Adrenal gland (tissue), 12 donors: ENCODE data around the gene TAGLN. TPM values are rescaled to one million over a fixed set of nuclear protein-coding genes. Genes with fewer than 3 reads are reported as not detected.
"Not testable (repeated sequence)": the region's sequence is repeated elsewhere in the genome, so short reads cannot be mapped to it uniquely, and the experiment has no call there.

Experiments
- DNase-seq, 7 donors: peaks; one replicate each; pipeline ENCODE4 v3.0.0-alpha.2; 2019 to 2020
- H3K27ac ChIP-seq, 5 donors: fragments of 200-600 bp; sonication (generic) in 4 of 5; 1 replicate in 3 of 5; 2 replicates in 2 of 5; pipeline versions ENCODE4 v1.5.1 to v1.8.0; 2016 to 2020; ENCODE audit warnings: mild to moderate bottlenecking in 1 of 5
- H3K27me3 ChIP-seq: fragments of 200-600 bp; 2 replicates; pipeline ENCODE4 v1.8.0; 2021
- H3K36me3 ChIP-seq, 2 donors: fragments of 200-600 bp; replicated peaks in 1 of 2; 1 replicate in 1 of 2; 2 replicates in 1 of 2; pipeline versions ENCODE4 v1.5.1 to v1.8.0; 2018 to 2022
- H3K4me1 ChIP-seq, 2 donors: fragments of 200-600 bp; replicated peaks in 1 of 2; 1 replicate in 1 of 2; 2 replicates in 1 of 2; pipeline versions ENCODE4 v1.5.1 to v1.8.0; 2018 to 2021
- H3K4me3 ChIP-seq, 4 donors: fragments of 200-600 bp; sonication (generic) in 3 of 4; one replicate each; pipeline ENCODE4 v1.5.1; 2016 to 2018
- H3K9me3 ChIP-seq, 3 donors: fragments of 200-600 bp; sonication (generic) in 1 of 3; replicated peaks in 1 of 3; 1 replicate in 2 of 3; 2 replicates in 1 of 3; pipeline versions ENCODE4 v1.5.1 to v1.8.0; 2016 to 2021
- POLR2A ChIP-seq, 2 donors: fragments of 450-650 bp; IDR thresholded peaks; one replicate each; pipeline ENCODE4 v1.6.1; 2017; ENCODE audit warnings: antibody characterized with exemption in 2 of 2, mild to moderate bottlenecking in 2 of 2, moderate library complexity in 1 of 2
- WGBS, 4 donors: extraction: QIAGEN DNeasy Blood & Tissue Kit in 2 of 4; methylation state at CpG; one replicate each; pipeline versions ENCODE4 v1.1.5 to v1.1.7; 2013 to 2017; 5-methylcytosine and 5-hydroxymethylcytosine counted together
- intact Hi-C, 2 donors: fragments of 100-400 bp; cut with DNase I; formaldehyde crosslinking; loops; one replicate each; pipeline versions ENCODE4 v1.14.1 to v1.15.0; 2022 to 2023
- polyA plus RNA-seq, 3 donors: library from polyadenylated mRNA; stranded (reverse); fragments of 200-250 nt in 2 of 3; fragments of 350-450 nt in 1 of 3; fragmentation: Illumina TruSeq in 1 of 3; extraction: RNeasy Lipid Tissue Mini Kit (QIAGEN cat#74804) in 1 of 3; gene quantifications; one replicate each; pipeline ENCODE4 v1.2.3, GENCODE V29; 2013 to 2014
- total RNA-seq, 9 donors: library from RNA; depleted of rRNA in 4 of 9; stranded (reverse); fragments of >200 nt in 4 of 9; fragments of 120-200 nt in 1 of 9; fragmentation: NEBNext Ultra II Directional in 1 of 9; extraction: Animal tissue kit (Norgen Biotek cat#: 25700) in 1 of 9; gene quantifications; one replicate each; pipeline versions ENCODE4 v1.1.0 to v1.2.4, GENCODE V29; 2013 to 2023
- TF ChIP-seq, protein P1 (sequence below), 6 experiments: fragments of 450-650 bp in 4 of 6; fragments of 200-600 bp in 2 of 6; sonication (generic) in 1 of 6; IDR thresholded peaks; 1 replicate in 5 of 6; 2 replicates in 1 of 6; pipeline versions ENCODE4 v1.5.1 to v1.8.0; 2016 to 2021; ENCODE audit warnings: antibody characterized with exemption in 6 of 6, mild to moderate bottlenecking in 2 of 6, moderate library complexity in 1 of 6
- donor health status: healthy with polysubstance abuse.
- donor health status: Bipolar disorder and iron deficiency.
- donor health status: DM: yes; HTN: yes; CAD: no.
- donor health status: DM: no; HTN: no; CAD: no.
- donor health status: DM: no; HTN: no; CAD: no.
- donor health status: DM: yes; HTN: yes; CAD: no.

Gene TAGLN
- total and polyA plus RNA-seq, 12 donors = 37.1 to 1,290 (median 739) TPM

DNA sequence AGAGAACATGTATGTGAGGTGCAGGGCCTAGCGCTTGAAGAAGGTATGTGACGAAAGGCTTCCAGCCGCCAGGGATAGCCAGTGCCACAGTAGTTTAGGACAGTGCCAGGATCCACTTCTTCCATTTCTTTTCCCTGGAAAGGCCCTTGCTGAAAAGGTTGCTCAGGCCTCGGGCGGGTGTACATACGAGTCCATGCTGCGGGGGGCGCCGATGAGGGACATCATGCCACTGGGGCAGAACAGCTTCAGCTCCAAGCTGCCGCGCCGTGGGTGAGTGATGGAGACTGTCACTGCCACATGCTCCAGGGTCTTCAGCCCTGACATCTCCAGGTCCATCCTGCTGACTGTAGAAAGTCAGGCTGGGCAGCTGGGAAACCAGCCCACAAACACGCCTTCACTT is 9.5 kb downstream of the TAGLN start:
- not testable (repeated sequence) for H3K27ac ChIP-seq, DNase-seq, H3K27me3 ChIP-seq, H3K9me3 ChIP-seq, H3K4me3 ChIP-seq
- peaks cover 0 to 29% of the 10 kb centered on the region in 2 donors for H3K36me3 ChIP-seq
- peaks cover 16 to 18% of the 10 kb centered on the region in 2 donors for H3K4me1 ChIP-seq
- 85 to 88% (median 86%) methylated on average over 9 of the region's 13 CpGs; no CpG with 5 or more reads in 1 of the 4 donors for WGBS, 4 donors
- TF ChIP-seq, protein P1, sequence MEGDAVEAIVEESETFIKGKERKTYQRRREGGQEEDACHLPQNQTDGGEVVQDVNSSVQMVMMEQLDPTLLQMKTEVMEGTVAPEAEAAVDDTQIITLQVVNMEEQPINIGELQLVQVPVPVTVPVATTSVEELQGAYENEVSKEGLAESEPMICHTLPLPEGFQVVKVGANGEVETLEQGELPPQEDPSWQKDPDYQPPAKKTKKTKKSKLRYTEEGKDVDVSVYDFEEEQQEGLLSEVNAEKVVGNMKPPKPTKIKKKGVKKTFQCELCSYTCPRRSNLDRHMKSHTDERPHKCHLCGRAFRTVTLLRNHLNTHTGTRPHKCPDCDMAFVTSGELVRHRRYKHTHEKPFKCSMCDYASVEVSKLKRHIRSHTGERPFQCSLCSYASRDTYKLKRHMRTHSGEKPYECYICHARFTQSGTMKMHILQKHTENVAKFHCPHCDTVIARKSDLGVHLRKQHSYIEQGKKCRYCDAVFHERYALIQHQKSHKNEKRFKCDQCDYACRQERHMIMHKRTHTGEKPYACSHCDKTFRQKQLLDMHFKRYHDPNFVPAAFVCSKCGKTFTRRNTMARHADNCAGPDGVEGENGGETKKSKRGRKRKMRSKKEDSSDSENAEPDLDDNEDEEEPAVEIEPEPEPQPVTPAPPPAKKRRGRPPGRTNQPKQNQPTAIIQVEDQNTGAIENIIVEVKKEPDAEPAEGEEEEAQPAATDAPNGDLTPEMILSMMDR (IDR thresholded peaks at IDR 0.05) = peak in 1 of 6 experiments; percentile 23
- intact Hi-C loops = loop anchor here in 1 of 2 donors (5.0 kb wide), 1 partner anchor 76 kb away; no protein-coding TSS in a partner anchor

DNA sequence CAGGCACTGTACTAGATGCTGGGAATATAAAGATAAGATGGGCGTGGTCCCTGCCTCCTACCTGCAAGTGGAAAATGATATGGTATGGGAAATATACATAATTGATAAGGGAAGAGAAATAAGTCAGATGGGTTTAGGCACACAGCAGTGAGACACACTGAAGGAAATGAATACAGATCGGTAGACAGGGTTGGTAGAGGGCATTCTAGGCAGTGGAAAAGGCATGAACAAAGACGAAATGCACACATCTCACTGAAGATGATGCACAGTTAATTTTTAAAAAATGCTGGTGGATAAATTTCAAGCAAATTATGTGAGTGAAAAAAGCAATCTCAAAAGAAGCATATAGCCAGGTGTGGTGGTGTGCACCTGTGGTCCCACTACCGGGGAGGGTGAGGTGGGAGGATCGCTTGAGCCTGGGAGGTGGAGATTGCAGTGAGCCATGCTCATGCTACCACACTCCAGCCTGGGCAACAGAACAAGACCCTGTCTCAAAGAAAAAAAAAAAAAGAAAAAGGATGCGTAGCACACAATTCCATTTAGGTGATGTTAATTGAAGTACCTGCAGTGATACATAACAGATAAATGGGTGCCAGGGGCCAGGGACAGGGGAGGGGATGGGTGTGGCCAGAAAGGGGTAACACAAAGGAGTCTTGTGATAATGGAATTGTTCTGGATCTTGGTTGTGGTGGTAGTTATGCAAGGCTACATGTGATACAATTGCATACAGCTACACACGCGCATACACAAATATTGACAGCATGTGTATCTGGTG is 10.4 kb downstream of the TAGLN start:
- not testable (repeated sequence) for H3K4me3 ChIP-seq, H3K27ac ChIP-seq, H3K27me3 ChIP-seq, H3K9me3 ChIP-seq, DNase-seq
- peaks cover 0 to 28% of the 10 kb centered on the region in 2 donors for H3K36me3 ChIP-seq
- 88 to 92% (median 89%) methylated on average over 7 to 8 of the region's 8 CpGs for WGBS, 4 donors
- H3K4me1 ChIP-seq = peaks cover 10% of the 10 kb centered on the region in 2 donors
- intact Hi-C loops = loop anchor here in 1 of 2 donors (5.0 kb wide), 1 partner anchor 77 kb away; no protein-coding TSS in a partner anchor

DNA sequence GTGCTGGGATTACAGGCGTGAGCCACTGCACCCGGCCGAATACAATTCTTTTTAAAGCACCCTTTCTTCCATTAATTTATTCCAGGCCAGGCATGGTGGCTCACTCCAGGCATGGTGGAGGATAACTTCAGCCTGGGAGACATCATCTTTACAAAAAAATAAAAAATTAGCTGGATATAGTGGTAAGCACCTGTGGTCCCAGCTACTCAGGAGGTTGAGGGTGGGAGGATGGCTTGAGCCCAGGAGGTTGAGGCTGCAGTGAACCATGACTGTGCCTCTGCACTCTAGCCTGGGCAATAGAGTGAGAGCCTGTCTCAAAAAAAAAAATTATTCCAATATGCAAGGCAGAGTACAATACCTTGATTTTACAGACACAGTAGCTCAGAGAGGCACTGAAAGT is 11.4 kb downstream of the TAGLN start:
- no peak for TF ChIP-seq POLR2A (IDR thresholded peaks at IDR 0.05)
- TF ChIP-seq, protein P1 (IDR thresholded peaks at IDR 0.05) = no peak
- Histone ChIP-seq H3K27ac (no peak overlapping the region), H3K9me3 (no peaks in the 10 kb centered on the region), H3K4me1 (no peaks in the 10 kb centered on the region), H3K36me3 (peaks cover 0 to 23% of the 10 kb centered on the region in 2 donors), H3K4me3 (no peak overlapping the region), H3K27me3 (no peaks in the 10 kb centered on the region)
- 91 to 99% (median 98%) methylated on average over 3 of the region's 3 CpGs for WGBS, 4 donors
- DNase-seq = no peak
- intact Hi-C loops = no loop called here

DNA sequence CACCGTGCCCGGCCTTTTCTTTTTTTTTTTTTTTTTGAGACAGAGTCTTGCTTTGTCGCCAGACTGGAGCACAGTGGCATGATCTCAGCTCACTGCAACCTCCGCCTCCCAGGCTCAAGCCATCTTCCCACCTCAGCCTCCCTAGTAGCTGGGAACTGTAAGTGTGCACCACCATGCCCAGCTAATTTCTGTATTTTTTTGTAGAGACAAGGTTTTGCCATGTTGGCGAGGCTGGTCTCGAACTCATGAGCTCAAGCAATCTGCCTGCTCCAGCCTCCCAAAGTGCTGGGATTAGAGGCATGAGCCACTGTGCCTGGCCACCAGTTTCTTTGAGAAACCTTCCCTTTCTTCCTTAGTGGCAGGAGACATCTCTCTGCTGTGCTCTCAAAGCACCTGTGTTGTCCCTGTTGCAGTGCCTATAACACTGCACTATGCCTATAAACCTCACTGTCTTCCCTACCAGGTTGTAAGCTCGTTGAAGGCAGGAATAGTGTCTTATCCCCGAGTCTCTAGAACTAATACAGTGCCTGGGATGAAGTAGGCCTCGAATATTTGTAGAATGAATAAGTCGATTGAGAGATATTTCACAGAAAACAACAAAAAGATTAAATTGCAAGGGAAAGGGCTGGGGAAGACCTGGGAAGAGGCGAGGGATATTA is 13.7 kb downstream of the TAGLN start:
- Histone ChIP-seq H3K9me3 (no peaks in the 10 kb centered on the region), H3K27ac (no peak overlapping the region), H3K27me3 (no peaks in the 10 kb centered on the region), H3K36me3 (peaks cover 0 to 30% of the 10 kb centered on the region in 2 donors), H3K4me1 (peaks cover 0 to 10% of the 10 kb centered on the region in 2 donors), H3K4me3 (no peak overlapping the region)
- WGBS, 4 donors = 90 to 94% (median 93%) methylated on average over 11 of the region's 11 CpGs
- DNase-seq = peak in 1 of 7 donors; percentile 0
- intact Hi-C loops = no loop called here
- no peak for TF ChIP-seq POLR2A (IDR thresholded peaks at IDR 0.05)
- TF ChIP-seq, protein P1 (IDR thresholded peaks at IDR 0.05) = no peak
